Measurements from ENCODE around the gene SSH3. TPM values are rescaled to one million over a fixed set of nuclear protein-coding genes. Genes with fewer than 3 reads are reported as not detected.

Gene SSH3
- total and polyA plus RNA-seq, 2 of the 4 experiments (the other 2 are of a cell fraction), result 7.3 to 26.7 TPM

GRCh38 chr11:67314218-67314617 lies 10.9 kb downstream of the SSH3 start:
- H2BK120ac ChIP-seq (ENCODE audit: low read depth, low read length), result no peak overlapping the region
- H3K4me2 ChIP-seq (ENCODE audit: low read depth, low read length), result no peak overlapping the region
- POLR2A ChIA-PET (ENCODE audit: unreplicated experiment), result no interaction called here
- no peak overlapping the region for H2BK20ac ChIP-seq (ENCODE audit: low read depth, low read length)
- H2AK5ac ChIP-seq (ENCODE audit: low read depth, low read length), result no peak overlapping the region
- 0 out of 2 replicates have a peak, but pooled peaks cover 2% of the 10 kb centered on the region for H3K4me1 ChIP-seq (ENCODE audit: control insufficient read depth, insufficient read depth, low read length)
- H3K79me1 ChIP-seq (ENCODE audit: low read depth in 1 of 2, low read length in 2 of 2), result no peaks in the 10 kb centered on the region; a peak in 1 of 4 replicates
- dilution Hi-C loops (cut with HindIII; ENCODE audit: low sequenced_read_pairs, unreplicated experiment), result no loop called here
- no peak overlapping the region for H3K14ac ChIP-seq (replicated peaks; ENCODE audit: low read depth, low read length)
- in situ Hi-C loops (cut with MboI; ENCODE audit: low sequenced_read_pairs), result loop anchor here (10.0 kb wide), 1 partner anchor 229 kb away; no protein-coding TSS in a partner anchor
- no peak overlapping the region for H3K18ac ChIP-seq (ENCODE audit: low read depth, low read length)
- ATAC-seq (ENCODE audit: low read depth) (no peak), DNase-seq (no peak)
- H2AFZ ChIP-seq (replicated peaks; ENCODE audit: low read length, poor library complexity), result no peak overlapping the region
- H3K36me3 ChIP-seq (ENCODE audit: control insufficient read depth, insufficient read depth, low read length), result peaks cover 15% of the 10 kb centered on the region
- H3K27me3 ChIP-seq (ENCODE audit: control insufficient read depth, insufficient read depth, low read length), result no peaks in the 10 kb centered on the region
- no peak for TF ChIP-seq CTCF (conservative IDR thresholded peaks at IDR 0.05; ENCODE audit: low read depth, low read length)
- no peak for TF ChIP-seq MAZ (IDR thresholded peaks at IDR 0.05; ENCODE audit: borderline replicate concordance, low read depth, low read length)
- no peak for TF ChIP-seq MXI1 (IDR thresholded peaks at IDR 0.05; ENCODE audit: borderline replicate concordance, low read depth, low read length)
- no peak for TF ChIP-seq RAD21 (IDR thresholded peaks at IDR 0.05; ENCODE audit: low read length)
- no peak for TF ChIP-seq RCOR1 (IDR thresholded peaks at IDR 0.05; ENCODE audit: insufficient replicate concordance, low read length)
- no peak for TF ChIP-seq NFE2L2 (IDR thresholded peaks at IDR 0.05; ENCODE audit: low read depth, low read length)
- TF ChIP-seq, protein P1, sequence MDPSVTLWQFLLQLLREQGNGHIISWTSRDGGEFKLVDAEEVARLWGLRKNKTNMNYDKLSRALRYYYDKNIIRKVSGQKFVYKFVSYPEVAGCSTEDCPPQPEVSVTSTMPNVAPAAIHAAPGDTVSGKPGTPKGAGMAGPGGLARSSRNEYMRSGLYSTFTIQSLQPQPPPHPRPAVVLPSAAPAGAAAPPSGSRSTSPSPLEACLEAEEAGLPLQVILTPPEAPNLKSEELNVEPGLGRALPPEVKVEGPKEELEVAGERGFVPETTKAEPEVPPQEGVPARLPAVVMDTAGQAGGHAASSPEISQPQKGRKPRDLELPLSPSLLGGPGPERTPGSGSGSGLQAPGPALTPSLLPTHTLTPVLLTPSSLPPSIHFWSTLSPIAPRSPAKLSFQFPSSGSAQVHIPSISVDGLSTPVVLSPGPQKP (IDR thresholded peaks at IDR 0.05; ENCODE audit: borderline replicate concordance, low read depth, low read length), result no peak
- TF ChIP-seq CHD1 (IDR thresholded peaks at IDR 0.05; ENCODE audit: low read depth, low read length), result no peak
- no peak for TF ChIP-seq MAFK (IDR thresholded peaks at IDR 0.05; ENCODE audit: low read depth, low read length)
- no peak for TF ChIP-seq FOS (IDR thresholded peaks at IDR 0.05; ENCODE audit: low read depth, low read length)
- TF ChIP-seq RFX5 (IDR thresholded peaks at IDR 0.05; ENCODE audit: low read depth, low read length), result no peak
- TF ChIP-seq, protein P2, sequence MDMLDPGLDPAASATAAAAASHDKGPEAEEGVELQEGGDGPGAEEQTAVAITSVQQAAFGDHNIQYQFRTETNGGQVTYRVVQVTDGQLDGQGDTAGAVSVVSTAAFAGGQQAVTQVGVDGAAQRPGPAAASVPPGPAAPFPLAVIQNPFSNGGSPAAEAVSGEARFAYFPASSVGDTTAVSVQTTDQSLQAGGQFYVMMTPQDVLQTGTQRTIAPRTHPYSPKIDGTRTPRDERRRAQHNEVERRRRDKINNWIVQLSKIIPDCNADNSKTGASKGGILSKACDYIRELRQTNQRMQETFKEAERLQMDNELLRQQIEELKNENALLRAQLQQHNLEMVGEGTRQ (IDR thresholded peaks at IDR 0.05; ENCODE audit: low read depth, low read length), result no peak
- no peak for TF ChIP-seq BHLHE40 (IDR thresholded peaks at IDR 0.05; ENCODE audit: low read depth, low read length)
- no peak for TF ChIP-seq SMC3 (IDR thresholded peaks at IDR 0.05; ENCODE audit: low read depth, low read length)
- H3K23ac ChIP-seq (ENCODE audit: low read depth, low read length), result no peak overlapping the region
- H3K9me3 ChIP-seq (ENCODE audit: control insufficient read depth, insufficient read depth, low read length), result no peaks in the 10 kb centered on the region
- no peak overlapping the region for H3K4me3 ChIP-seq (ENCODE audit: insufficient read depth, low read depth, low read length)
- no peak overlapping the region for H3K4ac ChIP-seq (ENCODE audit: low read depth, low read length)
- intact Hi-C loops (cut with micrococcal nuclease), result no loop called here
- BruUV-seq (replicated peaks), result no TSS peak
- H4K8ac ChIP-seq (ENCODE audit: low read depth in 2 of 2, low read length in 2 of 2), result no peak overlapping the region
- H3K27ac ChIP-seq (ENCODE audit: insufficient read depth, low read length), result no peak overlapping the region
- no peak overlapping the region for H4K5ac ChIP-seq (ENCODE audit: low read depth, low read length)
- no peak overlapping the region for H2AK9ac ChIP-seq (replicated peaks; ENCODE audit: low read depth, low read length, poor library complexity)
- WGBS, 2 experiments (ENCODE audit: extremely low coverage in 2 of 2, insufficient read length in 1 of 2), result 100% methylated on average over 1 of the region's 2 CpGs; no CpG with 5 or more reads in 1 of the 2 experiments
- no peaks in the 10 kb centered on the region for H3K9me1 ChIP-seq (ENCODE audit: insufficient read depth, low read length)
- no peak overlapping the region for H3K9ac ChIP-seq (ENCODE audit: low read depth, low read length)
- no peaks in the 10 kb centered on the region for H4K20me1 ChIP-seq (ENCODE audit: insufficient read depth, low read length)
- CTCF ChIA-PET, result interaction anchor here (1.1 kb wide), 1 partner anchor 47 kb away, joined by 3 read pairs; no protein-coding TSS in a partner anchor
- H4K91ac ChIP-seq (ENCODE audit: insufficient read depth, low read depth, low read length), result no peak overlapping the region
- no peak overlapping the region for H3K56ac ChIP-seq (ENCODE audit: extremely low read depth, insufficient read depth, low read length)
- H2BK15ac ChIP-seq (ENCODE audit: low read depth, low read length), result no peak overlapping the region
- no peak overlapping the region for H2BK5ac ChIP-seq (ENCODE audit: low read depth, low read length, poor library complexity, severe bottlenecking)
